Stimulated activated CD8-positive, alpha-beta memory T cell treated with anti-CD3 and anti-CD28 coated beads, Interleukin-4, amount 100 ng/mL, for 4 hours (primary cell): ENCODE results near the gene RBM42.

Experiments
- DNase-seq, 2 donors: peaks; one replicate each; pipeline ENCODE4 v3.0.0-alpha.2; 2020; ENCODE audit warnings: low read depth in 2 of 2, low spot score in 1 of 2

RBM42 gene

GRCh38 chr19:35620001-35620400 is 8.8 kb upstream of the RBM42 start:
- no peak for DNase-seq

DNA sequence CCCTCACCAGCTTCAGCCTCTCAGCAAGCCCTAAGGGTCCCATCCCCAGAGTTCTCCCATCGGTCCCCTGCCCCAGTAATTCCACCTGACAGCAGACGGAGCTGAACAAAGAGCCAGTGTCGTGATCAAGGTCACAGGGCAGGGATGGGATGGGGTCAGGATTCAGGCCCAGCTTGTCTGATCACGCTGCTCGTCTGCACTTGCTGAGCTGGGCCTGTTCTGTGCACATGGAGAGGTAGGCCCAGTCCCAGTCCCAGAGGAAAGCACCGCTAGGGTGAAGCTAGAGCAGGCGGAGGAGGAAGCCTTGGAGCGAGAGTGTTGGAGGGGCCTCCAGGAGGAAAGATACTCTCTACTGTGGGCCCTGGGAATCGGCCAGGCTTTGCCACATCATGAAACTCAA is 7.1 kb upstream of the RBM42 start:
- no peak for DNase-seq

- no peak for DNase-seq
Observed at GRCh38 chr19:35622750-35623149, 6.1 kb upstream of the RBM42 start.

GRCh38 chr19:35623327-35624010 is 5.4 kb upstream of the RBM42 start:
- no peak for DNase-seq

DNA sequence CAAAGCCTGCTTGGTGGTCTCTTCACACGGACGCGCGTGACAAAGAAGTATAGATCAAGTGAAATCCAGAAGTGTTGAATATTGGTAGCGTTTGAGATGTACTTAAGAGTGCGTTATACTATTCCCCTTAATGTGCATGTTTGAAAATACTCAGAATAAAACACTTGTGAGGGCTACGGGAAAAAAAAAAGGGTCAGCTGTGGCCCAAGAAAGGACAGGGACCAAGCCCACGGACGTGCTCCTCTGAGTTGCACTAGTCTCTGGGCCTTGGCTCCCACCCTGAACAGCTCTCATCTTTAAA is 622 bp upstream of the RBM42 start:
- DNase-seq, result no peak

GRCh38 chr19:35629332-35629633 is 447 bp downstream of the RBM42 start:
- DNase-seq, result no peak

DNA sequence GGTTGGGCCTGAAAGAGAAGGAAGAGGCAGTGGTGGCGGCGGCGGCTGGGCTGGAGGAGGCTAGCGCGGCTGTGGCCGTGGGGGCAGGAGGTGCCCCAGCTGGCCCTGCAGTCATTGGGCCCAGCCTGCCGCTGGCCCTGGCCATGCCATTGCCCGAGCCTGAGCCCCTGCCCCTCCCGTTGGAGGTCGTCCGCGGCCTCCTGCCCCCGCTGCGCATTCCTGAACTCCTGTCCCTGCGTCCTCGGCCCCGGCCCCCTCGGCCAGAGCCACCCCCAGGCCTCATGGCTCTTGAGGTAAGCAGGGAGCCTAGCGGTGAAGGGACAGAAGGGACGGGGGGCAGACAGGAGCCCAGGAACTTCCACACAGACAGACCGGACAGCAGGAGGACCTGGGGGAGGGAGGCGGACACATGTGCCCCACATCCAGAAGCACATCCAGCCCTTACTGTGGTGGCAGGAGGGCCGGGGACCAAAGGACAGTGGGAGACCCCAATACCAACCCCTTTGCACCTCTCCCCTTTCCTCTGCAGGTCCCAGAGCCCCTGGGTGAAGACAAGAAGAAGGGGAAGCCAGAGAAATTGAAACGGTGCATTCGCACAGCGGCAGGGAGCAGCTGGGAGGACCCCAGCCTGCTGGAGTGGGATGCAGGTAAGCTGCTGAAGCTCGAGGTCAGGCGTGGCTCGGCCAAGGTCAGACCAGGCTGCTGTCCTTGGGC is 5.0 kb downstream of the RBM42 start:
- DNase-seq, result no peak

GRCh38 chr19:35636651-35637050 is 7.8 kb downstream of the RBM42 start:
- no peak for DNase-seq

- DNase-seq, result no peak
Observed at GRCh38 chr19:35637165-35637564, 8.3 kb downstream of the RBM42 start.

DNA sequence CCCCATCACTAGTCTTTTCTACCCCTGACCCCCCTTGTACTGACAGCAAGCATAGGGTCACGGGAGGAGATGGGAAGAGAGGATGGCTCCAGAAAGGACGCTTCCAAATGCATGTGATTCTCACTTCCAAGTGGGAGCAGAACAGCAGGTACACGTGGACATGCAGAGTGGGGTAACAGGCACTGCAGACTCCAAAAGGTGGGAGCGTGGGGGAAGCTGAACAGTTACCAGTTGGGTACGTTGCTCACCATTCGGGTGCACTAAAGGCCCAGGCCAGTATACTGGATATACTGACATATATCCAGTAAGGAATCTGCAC is 10.4 kb downstream of the RBM42 start:
- no peak for DNase-seq

GRCh38 chr19:35639863-35640262 is 11.0 kb downstream of the RBM42 start:
- no peak for DNase-seq

- peak in 1 of 2 donors; percentile 56 for DNase-seq
Observed at GRCh38 chr19:35641515-35642151, 12.8 kb downstream of the RBM42 start, which contains the start of gene ETV2. TSS of gene ETV2 (plus strand) at chr19:35641745. CDS start at chr19:35642461, 716 bp downstream.

DNA sequence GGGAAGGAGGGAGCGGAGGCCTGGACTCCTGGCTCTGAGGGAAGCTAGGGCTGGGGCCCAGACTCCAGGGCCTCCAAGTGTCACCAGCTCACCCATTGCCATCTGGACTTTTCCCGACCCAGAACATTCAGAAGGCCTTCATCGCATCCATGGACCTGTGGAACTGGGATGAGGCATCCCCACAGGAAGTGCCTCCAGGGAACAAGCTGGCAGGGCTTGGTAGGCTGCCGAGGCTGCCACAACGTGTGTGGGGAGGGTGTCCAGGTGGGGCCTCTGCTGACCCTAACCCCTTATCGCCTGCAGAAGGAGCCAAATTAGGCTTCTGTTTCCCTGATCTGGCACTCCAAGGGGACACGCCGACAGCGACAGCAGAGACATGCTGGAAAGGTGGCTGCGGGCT is 13.5 kb downstream of the RBM42 start:
- no peak for DNase-seq

GRCh38 chr19:35642798-35643254 is 14.0 kb downstream of the RBM42 start:
- DNase-seq, result no peak

GRCh38 chr19:35643255-35644205 is 14.7 kb downstream of the RBM42 start:
- DNase-seq, result peak; percentile 40 to 57

GRCh38 chr19:35644206-35644986 is 15.6 kb downstream of the RBM42 start:
- peak; percentile 78 to 90 for DNase-seq

DNA sequence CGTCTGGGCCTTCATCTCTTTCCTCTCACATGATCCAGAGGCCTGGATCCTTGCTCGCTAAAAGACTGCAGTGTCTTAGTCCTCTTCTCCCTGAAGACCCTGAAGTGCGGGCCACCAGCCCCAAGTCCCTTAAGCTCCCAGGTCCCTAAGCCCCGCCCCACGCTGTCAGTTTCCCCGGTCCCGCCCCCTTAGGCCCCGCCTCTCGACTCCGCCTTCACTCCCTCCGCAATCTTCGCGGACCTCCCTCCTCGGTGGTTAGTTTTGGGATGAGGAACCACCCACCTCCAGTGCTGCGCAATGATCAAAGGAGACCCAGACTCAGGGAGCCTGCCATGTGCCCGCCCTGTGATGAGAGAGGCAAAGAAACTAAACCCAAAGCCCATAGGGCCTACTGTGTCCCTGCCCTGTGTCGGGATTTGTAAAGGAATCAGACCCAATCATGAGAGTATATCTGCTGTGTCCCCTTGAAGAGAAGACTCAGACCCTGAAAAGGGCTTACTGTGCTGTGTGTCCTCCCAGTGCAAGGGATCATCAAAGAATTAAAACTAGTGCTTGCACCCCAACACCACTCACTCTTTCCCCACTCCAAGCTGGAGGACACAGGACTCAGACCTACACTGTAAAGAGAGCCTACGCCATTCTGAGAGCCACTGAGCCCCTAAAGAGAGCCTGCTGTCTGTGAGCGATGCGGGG is 16.3 kb downstream of the RBM42 start:
- DNase-seq, result peak; percentile 51

DNA sequence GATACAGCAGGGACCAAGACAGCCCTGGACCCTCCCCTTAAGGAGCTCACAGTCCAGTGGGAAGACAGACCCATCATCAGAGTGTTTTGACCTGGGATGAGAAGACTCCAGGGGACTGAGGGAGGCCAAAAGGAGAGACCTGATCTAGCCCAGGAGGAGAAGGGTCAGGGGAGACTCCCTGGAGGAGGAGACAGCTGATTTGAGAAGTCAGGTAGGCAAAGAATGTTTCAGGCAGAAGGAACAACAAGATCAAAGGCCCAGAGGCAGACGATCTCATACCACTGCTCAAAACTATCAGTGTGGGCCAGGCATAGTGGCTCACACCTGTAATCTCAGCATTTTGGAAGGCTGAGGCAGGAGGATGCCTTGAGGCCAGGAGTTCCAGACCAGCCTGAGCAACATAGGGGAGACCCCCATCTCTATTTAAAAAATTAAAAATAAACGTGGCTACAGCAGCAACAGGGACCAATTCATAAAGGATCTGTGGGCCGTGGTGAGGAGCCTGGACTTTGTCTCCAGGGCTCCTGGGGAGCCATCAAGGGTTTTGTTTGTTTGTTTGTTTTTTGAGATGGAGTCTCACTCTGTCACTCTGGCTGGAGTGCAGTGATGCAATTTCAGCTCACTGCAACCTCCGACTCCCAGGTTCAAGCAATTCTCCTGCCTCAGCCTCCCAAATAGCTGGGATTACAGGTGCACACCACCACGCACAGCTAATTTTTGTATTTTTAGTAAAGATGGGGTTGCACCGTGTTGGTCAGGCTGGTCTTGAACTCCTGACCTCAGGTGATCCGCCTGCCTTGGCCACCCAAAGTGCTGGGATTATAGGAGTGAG is 17.1 kb downstream of the RBM42 start:
- DNase-seq, result no peak
